PC-3 (cell line): ENCODE data around the gene MAST4. TPM values are rescaled to one million over a fixed set of nuclear protein-coding genes. Genes with fewer than 3 reads are reported as not detected.

Source experiments
- ATAC-seq: fragments of 200-7000 bp; cut with Tn5 transposase; 2 replicates; pipeline ENCODE4 v1.9.1; 2020; ENCODE audit warnings: mild to moderate bottlenecking, moderate library complexity
- BruUV-seq: library from RNA; stranded (reverse); fragments of 400-500 nt; replicated peaks from 2 replicates; lab custom pipeline; 2021; lab: Mats Ljungman, UMichigan
- CTCF ChIA-PET: fragments of 300-600 bp; sonication (Branson Sonifier 250); formaldehyde crosslinking; loops from one replicate; lab custom pipeline; 2022; ENCODE audit warnings: antibody characterized with exemption; lab: Charles Lee
- POLR2A ChIA-PET: fragments of 300-600 bp; sonication (Branson Sonifier 250); formaldehyde crosslinking; loops from one replicate; lab custom pipeline; 2022; ENCODE audit warnings: antibody characterized with exemption; ENCODE audit not compliant: unreplicated experiment; lab: Charles Lee
- DNase-seq: peaks from one replicate; pipeline ENCODE4 v3.0.0-alpha.2; 2015
- H2AFZ ChIP-seq: fragments of 300-600 bp; sonication (generic); 2 replicates; pipeline ENCODE4 v1.6.0; 2016; ENCODE audit warnings: antibody characterized with exemption, low read length
- H3F3A ChIP-seq: fragments of 300-600 bp; sonication (generic); one replicate; pipeline ENCODE4 v1.6.0; 2017; ENCODE audit warnings: antibody characterized with exemption, low read length, control low read depth, mild to moderate bottlenecking; ENCODE audit not compliant: unreplicated experiment
- H3K27ac ChIP-seq: fragments of 300-600 bp; sonication (generic); 2 replicates; pipeline ENCODE4 v1.5.1; 2016; ENCODE audit warnings: mild to moderate bottlenecking, low read length
- H3K27me3 ChIP-seq: fragments of 300-600 bp; sonication (generic); 2 replicates; pipeline ENCODE4 v1.6.1; 2016; ENCODE audit warnings: low read length, mixed read lengths
- H3K36me3 ChIP-seq: fragments of 300-600 bp; sonication (generic); 2 replicates; pipeline ENCODE4 v1.6.1; 2016; ENCODE audit warnings: low read depth, mixed run types, low read length, mixed read lengths
- H3K4me1 ChIP-seq: fragments of 300-600 bp; sonication (generic); 2 replicates; pipeline ENCODE4 v1.5.1; 2016; ENCODE audit warnings: low read length; ENCODE audit not compliant: insufficient read depth
- H3K4me2 ChIP-seq: fragments of 300-600 bp; sonication (generic); 2 replicates; pipeline ENCODE4 v1.6.0; 2016; ENCODE audit warnings: low read length
- H3K4me3 ChIP-seq: fragments of 300-600 bp; sonication (generic); 2 replicates; pipeline ENCODE4 v1.5.1; 2016; ENCODE audit warnings: mild to moderate bottlenecking, low read length, mixed read lengths
- H3K79me2 ChIP-seq: fragments of 300-600 bp; sonication (generic); 2 replicates; pipeline ENCODE4 v1.6.1; 2017; ENCODE audit warnings: low read length, mixed read lengths
- H3K9ac ChIP-seq: fragments of 300-600 bp; sonication (generic); 2 replicates; pipeline ENCODE4 v1.6.0; 2016; ENCODE audit warnings: mild to moderate bottlenecking, low read length
- H3K9me2 ChIP-seq: fragments of 300-600 bp; sonication (generic); replicated peaks from 2 replicates; pipeline ENCODE4 v1.6.1; 2016; ENCODE audit warnings: mixed run types, low read length, mixed read lengths
- H3K9me3 ChIP-seq: fragments of 300-600 bp; sonication (generic); 2 replicates; pipeline ENCODE4 v1.6.1; 2016; ENCODE audit warnings: low read length, mixed read lengths
- H4K20me1 ChIP-seq: fragments of 300-600 bp; sonication (generic); 2 replicates; pipeline ENCODE4 v1.6.1; 2016; ENCODE audit warnings: low read length, mixed read lengths
- CTCF ChIP-seq: fragments of 300-600 bp; sonication (generic); conservative IDR thresholded peaks from 2 replicates; pipeline ENCODE4 v1.5.1; 2017; ENCODE audit warnings: antibody characterized with exemption, low read depth, mild to moderate bottlenecking, low read length
- EZH2 ChIP-seq: fragments of 300-600 bp; sonication (generic); IDR thresholded peaks from one replicate; pipeline ENCODE4 v1.6.1; 2017; ENCODE audit warnings: antibody characterized with exemption, mild to moderate bottlenecking, low read length; ENCODE audit not compliant: unreplicated experiment
- EZH2phosphoT487 ChIP-seq: fragments of 300-600 bp; sonication (generic); IDR thresholded peaks from 2 replicates; pipeline ENCODE4 v1.6.1; 2018; ENCODE audit warnings: mild to moderate bottlenecking, antibody characterized with exemption, low read length, borderline replicate concordance
- intact Hi-C: fragments of 100-400 bp; cut with micrococcal nuclease; formaldehyde crosslinking; loops from 2 replicates; pipeline ENCODE4 v1.9.0; 2023
- total RNA-seq: library from RNA; depleted of rRNA; stranded (reverse); fragments of >200 nt; gene quantifications from 2 replicates; pipeline ENCODE4 v1.2.3, GENCODE V29; 2014

The MAST4 gene
- total RNA-seq, 1 experiment from 2014 or later, result 7.9 TPM

DNA sequence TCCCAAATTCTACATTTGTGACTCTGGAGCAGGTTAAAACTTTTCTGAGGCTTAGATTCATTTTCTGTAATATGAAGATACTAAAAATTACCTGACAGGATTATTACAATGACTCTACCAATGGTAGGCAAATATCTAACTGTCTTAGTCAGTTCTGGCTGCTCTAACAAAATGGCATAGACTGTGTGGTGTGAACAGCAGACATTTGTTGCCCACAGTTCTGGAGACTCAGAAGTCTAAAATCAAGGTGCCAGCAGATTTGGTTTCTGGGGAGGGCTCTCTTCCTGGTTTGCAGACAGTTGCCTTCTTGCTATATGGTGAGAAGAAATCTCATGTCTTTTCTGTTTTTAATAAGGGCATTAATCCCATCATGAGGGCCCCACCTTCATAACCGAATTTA lies 245.1 kb downstream of the MAST4 start:
- Histone ChIP-seq H2AFZ (no peak overlapping the region), H3K4me2 (no peak overlapping the region), H3K79me2 (no peaks in the 10 kb centered on the region), H3K4me3 (no peak overlapping the region), H3K27me3 (no peaks in the 10 kb centered on the region), H3K27ac (no peak overlapping the region), H3F3A (no peaks in the 10 kb centered on the region), H3K9me2 (no peaks in the 10 kb centered on the region), H3K9ac (no peak overlapping the region), H3K9me3 (no peaks in the 10 kb centered on the region), H4K20me1 (no peaks in the 10 kb centered on the region), H3K4me1 (no peaks in the 10 kb centered on the region), H3K36me3 (no peaks in the 10 kb centered on the region)
- no TSS peak for BruUV-seq
- no peak for DNase-seq
- ChIA-PET POLR2A (no interaction called here), CTCF (no interaction called here)
- TF ChIP-seq EZH2phosphoT487 (no peak), EZH2 (no peak), CTCF (no peak)
- ATAC-seq, result no peak
- intact Hi-C loops, result no loop called here

DNA sequence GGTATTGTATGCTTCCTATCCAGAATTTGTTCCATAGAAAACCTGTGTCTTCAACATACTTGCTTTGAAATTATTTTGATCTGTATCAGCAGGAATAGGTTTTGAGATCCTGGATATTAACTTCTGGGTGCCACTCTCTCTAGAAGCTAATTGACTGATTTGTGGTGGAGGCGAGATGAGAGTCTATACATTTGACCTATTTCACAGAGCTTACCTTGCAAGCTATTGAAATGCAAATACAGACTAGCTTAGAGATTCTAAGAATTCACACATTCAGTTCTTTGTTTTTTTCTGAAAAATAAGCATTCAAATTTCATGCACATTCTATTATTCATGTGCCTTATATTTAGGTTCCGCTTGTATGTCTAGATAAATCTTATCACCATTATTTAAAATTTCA lies 246.3 kb downstream of the MAST4 start:
- ChIA-PET CTCF (no interaction called here), POLR2A (no interaction called here)
- ATAC-seq (no peak), DNase-seq (no peak)
- Histone ChIP-seq H3K79me2 (no peaks in the 10 kb centered on the region), H3K9me3 (no peaks in the 10 kb centered on the region), H3K4me3 (no peak overlapping the region), H3K27ac (no peak overlapping the region), H3K9ac (no peak overlapping the region), H3K4me2 (no peak overlapping the region), H4K20me1 (no peaks in the 10 kb centered on the region), H3K9me2 (no peaks in the 10 kb centered on the region), H3F3A (no peaks in the 10 kb centered on the region), H2AFZ (no peak overlapping the region), H3K36me3 (no peaks in the 10 kb centered on the region), H3K27me3 (no peaks in the 10 kb centered on the region), H3K4me1 (no peaks in the 10 kb centered on the region)
- TF ChIP-seq CTCF, result no peak
- TF ChIP-seq EZH2, result no peak
- TF ChIP-seq EZH2phosphoT487, result no peak
- intact Hi-C loops, result no loop called here
- no TSS peak for BruUV-seq

DNA sequence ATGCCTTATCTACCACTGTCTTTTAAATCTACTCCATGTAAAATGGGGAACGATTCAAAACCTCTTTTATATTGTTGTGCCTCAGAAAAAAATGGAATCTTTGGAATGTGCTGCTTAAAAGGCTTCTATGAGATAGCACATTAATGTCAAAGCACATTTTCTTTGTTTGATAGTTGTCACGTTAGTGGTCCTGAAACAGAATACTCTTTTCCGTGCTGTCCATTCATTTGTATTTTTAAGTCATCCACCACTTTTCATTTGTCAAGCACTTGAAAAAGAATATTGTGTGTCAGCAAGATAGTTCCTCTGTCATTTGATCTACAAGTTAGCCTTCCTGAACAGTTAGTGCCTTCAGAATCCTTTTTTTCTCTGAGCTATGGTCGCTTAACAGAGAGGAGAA lies 246.9 kb downstream of the MAST4 start:
- Histone ChIP-seq H4K20me1 (no peaks in the 10 kb centered on the region), H3K4me3 (no peak overlapping the region), H3K27me3 (no peaks in the 10 kb centered on the region), H3K9ac (no peak overlapping the region), H3K9me2 (no peaks in the 10 kb centered on the region), H2AFZ (no peak overlapping the region), H3K79me2 (no peaks in the 10 kb centered on the region), H3F3A (no peaks in the 10 kb centered on the region), H3K9me3 (no peaks in the 10 kb centered on the region), H3K4me2 (no peak overlapping the region), H3K4me1 (no peaks in the 10 kb centered on the region), H3K27ac (no peak overlapping the region), H3K36me3 (no peaks in the 10 kb centered on the region)
- intact Hi-C loops, result no loop called here
- CTCF ChIA-PET, result no interaction called here
- BruUV-seq, result no TSS peak
- ATAC-seq (no peak), DNase-seq (no peak)
- POLR2A ChIA-PET, result no interaction called here
- TF ChIP-seq EZH2phosphoT487 (no peak), EZH2 (no peak), CTCF (no peak)
